D721Med (cell line): Measurements from ENCODE around the gene KCP.

Experiments used
- DNase-seq: peaks from one replicate; pipeline ENCODE4 v3.0.0; 2011; ENCODE audit warnings: low spot score; ENCODE audit not compliant: insufficient read length
- FAIRE-seq: peaks from 2 replicates; lab custom pipeline; 2011; peaks lifted over from hg19 to GRCh38; lab: Jason Lieb, UNC
- TF ChIP-seq, protein P1 (sequence below): IDR thresholded peaks from 2 replicates; pipeline ENCODE4 v1.5.1; 2012; ENCODE audit warnings: mild to moderate bottlenecking, control low read depth; ENCODE audit not compliant: insufficient read depth; ENCODE audit errors: missing control alignments

Gene KCP

DNA sequence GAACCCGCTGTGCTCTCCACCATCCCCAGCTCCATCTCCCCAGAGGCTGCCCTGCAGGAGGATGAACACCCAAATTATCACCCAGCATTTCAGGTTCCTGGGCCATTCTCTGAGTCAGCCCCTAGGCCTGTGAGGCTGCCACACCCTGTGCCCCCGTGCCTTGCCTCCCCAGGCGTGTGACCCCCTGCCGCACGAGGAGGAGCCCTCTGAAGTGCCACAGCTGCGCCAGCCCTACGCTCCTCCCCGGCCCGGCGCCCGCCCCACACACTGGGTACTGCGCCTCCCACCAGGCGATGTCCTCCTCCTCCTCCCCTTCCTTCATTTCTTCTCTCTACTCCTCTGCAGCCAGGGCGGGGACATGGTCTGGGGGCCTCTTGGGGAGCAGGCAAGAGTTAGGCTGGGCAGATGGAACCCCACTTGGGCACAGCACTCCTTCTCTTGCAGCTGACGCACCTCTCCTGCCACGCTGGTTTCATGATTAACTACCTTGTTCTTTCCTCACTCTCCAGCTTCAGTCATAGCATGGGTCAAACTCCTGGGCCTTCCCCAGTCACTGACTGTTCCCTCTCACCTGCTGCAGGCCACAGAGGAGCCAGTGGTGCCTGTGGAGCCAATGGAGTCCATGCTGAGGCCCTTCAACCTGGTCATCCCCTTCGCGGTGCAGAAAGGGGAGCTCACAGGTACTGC, 60.6 kb downstream of the KCP start:
- FAIRE-seq (no peak), DNase-seq (no peak)
- TF ChIP-seq, protein P1, sequence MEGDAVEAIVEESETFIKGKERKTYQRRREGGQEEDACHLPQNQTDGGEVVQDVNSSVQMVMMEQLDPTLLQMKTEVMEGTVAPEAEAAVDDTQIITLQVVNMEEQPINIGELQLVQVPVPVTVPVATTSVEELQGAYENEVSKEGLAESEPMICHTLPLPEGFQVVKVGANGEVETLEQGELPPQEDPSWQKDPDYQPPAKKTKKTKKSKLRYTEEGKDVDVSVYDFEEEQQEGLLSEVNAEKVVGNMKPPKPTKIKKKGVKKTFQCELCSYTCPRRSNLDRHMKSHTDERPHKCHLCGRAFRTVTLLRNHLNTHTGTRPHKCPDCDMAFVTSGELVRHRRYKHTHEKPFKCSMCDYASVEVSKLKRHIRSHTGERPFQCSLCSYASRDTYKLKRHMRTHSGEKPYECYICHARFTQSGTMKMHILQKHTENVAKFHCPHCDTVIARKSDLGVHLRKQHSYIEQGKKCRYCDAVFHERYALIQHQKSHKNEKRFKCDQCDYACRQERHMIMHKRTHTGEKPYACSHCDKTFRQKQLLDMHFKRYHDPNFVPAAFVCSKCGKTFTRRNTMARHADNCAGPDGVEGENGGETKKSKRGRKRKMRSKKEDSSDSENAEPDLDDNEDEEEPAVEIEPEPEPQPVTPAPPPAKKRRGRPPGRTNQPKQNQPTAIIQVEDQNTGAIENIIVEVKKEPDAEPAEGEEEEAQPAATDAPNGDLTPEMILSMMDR, result no peak

DNA sequence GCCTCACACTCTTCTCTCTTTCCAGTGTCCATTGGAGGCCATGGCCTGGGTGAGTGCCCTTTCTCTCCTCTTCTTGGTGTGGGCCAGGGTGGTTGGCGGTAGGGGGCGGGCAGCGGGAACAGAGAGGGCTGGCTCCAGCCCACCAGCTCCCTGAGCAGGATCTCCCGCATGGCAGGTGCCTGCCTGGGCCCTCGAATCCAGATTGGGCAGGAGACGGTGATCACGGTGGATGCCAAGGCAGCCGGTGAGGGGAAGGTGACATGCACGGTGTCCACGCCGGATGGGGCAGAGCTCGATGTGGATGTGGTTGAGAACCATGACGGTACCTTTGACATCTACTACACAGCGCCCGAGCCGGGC, 61.4 kb downstream of the KCP start:
- no peak for DNase-seq
- no peak for FAIRE-seq
- TF ChIP-seq, protein P1, result no peak

- TF ChIP-seq, protein P1, result no peak
- no peak for FAIRE-seq
- DNase-seq, result no peak
These were observed 62.0 kb downstream of the KCP start for GRCh38 chr7:128848289-128849155.

- FAIRE-seq, result no peak
- TF ChIP-seq, protein P1, result no peak
- no peak for DNase-seq
These were observed 62.7 kb downstream of the KCP start for GRCh38 chr7:128847721-128848211.

DNA sequence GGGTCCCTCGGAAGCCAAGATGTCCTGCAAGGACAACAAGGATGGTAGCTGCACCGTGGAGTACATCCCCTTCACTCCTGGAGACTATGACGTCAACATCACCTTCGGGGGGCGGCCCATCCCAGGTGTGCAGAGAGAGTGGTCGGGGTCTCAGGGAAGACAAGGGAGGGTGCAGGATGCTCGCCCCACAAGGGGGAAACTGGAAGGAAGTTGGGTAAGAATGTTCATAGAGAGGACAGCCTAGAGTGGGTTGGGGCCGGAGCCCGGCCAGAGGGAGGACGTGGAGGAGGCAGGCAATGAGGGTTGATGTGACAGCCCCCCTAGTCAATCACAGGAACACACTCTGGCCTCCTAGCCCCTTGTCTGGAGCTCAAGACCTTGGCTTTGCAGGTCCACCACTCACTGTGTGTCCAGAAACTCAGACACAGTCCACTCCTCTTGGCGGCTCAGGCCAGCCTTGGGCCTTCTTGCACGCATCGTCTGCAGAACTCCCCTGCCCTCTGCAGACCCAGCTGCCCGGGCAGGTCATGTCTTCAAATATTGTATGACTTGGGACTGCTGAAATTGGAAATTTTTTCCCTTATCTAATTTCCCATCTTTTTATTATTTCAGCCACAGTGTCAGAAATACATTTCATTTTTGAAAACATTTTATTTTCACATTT, 63.6 kb downstream of the KCP start:
- no peak for DNase-seq
- TF ChIP-seq, protein P1, result no peak
- FAIRE-seq, result no peak

DNA sequence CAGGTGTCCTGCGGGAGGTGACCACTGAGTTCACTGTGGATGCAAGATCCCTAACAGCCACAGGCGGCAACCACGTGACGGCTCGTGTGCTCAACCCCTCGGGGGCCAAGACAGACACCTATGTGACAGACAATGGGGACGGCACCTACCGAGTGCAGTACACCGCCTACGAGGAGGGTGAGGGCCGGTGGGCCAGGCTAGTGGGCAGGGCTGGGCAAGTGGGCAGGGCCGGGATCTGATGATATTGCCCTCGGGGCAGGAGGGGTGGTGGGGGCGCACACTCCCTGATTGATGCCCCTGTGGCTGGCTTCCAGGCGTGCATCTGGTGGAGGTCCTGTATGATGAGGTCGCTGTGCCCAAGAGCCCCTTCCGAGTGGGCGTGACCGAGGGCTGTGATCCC, 64.5 kb downstream of the KCP start:
- DNase-seq (no peak), FAIRE-seq (no peak)
- TF ChIP-seq, protein P1, result no peak
